Measurements from ENCODE around the gene DGCR2. TPM values are rescaled to one million over a fixed set of nuclear protein-coding genes. Genes with fewer than 3 reads are reported as not detected.
A peak's percentile ranks its signal among the peaks of the same experiment; 100 is the strongest.

Gene DGCR2
- polyA plus RNA-seq, 1 donor = 49.1 TPM

GRCh38 chr22:19126309-19127273 is 4.4 kb upstream of the DGCR2 start:
- no peak for DNase-seq

- DNase-seq = no peak
These were observed 3.5 kb upstream of the DGCR2 start for GRCh38 chr22:19125474-19126308.

GRCh38 chr22:19125011-19125410 is 2.8 kb upstream of the DGCR2 start:
- DNase-seq = no peak

GRCh38 chr22:19124377-19124776 is 2.2 kb upstream of the DGCR2 start:
- DNase-seq = no peak

GRCh38 chr22:19123936-19124335 is 1.7 kb upstream of the DGCR2 start:
- DNase-seq = no peak

GRCh38 chr22:19122752-19123492 is 710 bp upstream of the DGCR2 start:
- no peak for DNase-seq

GRCh38 chr22:19121631-19122142 is 525 bp downstream of the DGCR2 start:
- DNase-seq = peak; percentile 43

- DNase-seq = no peak
These were observed 1.2 kb downstream of the DGCR2 start for GRCh38 chr22:19120829-19121630.

- DNase-seq = no peak
These were observed 2.3 kb downstream of the DGCR2 start for GRCh38 chr22:19119949-19120348.

GRCh38 chr22:19118329-19118880 is 3.8 kb downstream of the DGCR2 start:
- no peak for DNase-seq

GRCh38 chr22:19117111-19117512 is 5.1 kb downstream of the DGCR2 start:
- no peak for DNase-seq

- DNase-seq = no peak
These were observed 6.6 kb downstream of the DGCR2 start for GRCh38 chr22:19115628-19116027.

GRCh38 chr22:19114984-19115552 is 7.1 kb downstream of the DGCR2 start:
- no peak for DNase-seq

- DNase-seq = no peak
These were observed 8.8 kb downstream of the DGCR2 start for GRCh38 chr22:19113429-19113828.

- DNase-seq = no peak
These were observed 10.6 kb downstream of the DGCR2 start for GRCh38 chr22:19111584-19111983.

GRCh38 chr22:19111140-19111539 is 11.1 kb downstream of the DGCR2 start:
- no peak for DNase-seq

GRCh38 chr22:19110646-19111045 is 11.6 kb downstream of the DGCR2 start:
- DNase-seq = no peak

- no peak for DNase-seq
These were observed 12.2 kb downstream of the DGCR2 start for GRCh38 chr22:19110064-19110458.

GRCh38 chr22:19109198-19110063 is 12.8 kb downstream of the DGCR2 start:
- DNase-seq = no peak

GRCh38 chr22:19108807-19109197 is 13.4 kb downstream of the DGCR2 start:
- DNase-seq = no peak
